Measurements from ENCODE around the gene SLCO3A1. TPM values are rescaled to one million over a fixed set of nuclear protein-coding genes. Genes with fewer than 3 reads are reported as not detected.

SLCO3A1 gene
- total RNA-seq, 1 experiment from 2014 or later, result 5.1 TPM

DNA sequence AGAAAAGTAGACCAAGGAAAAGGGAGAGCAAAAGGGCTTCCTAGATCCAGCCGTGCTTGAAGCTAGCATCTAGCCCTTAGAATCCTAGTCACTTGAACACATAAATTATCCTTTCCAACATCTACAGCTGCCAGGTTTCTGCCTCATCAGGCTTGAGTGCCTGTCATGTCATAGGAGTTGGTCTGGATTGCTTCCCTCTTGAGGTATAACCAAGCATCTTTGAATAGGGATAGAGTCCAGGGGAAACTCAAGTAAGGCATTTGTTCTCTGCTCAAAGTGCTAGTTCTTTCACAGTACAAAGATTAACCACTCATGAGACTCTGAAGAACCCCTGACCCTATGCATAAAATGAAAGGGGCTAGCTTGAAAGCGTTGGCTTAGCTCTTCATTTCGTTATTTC, 72.3 kb downstream of the SLCO3A1 start:
- Histone ChIP-seq H3K9me3 (ENCODE audit: control insufficient read depth in 1 of 2, insufficient read depth in 1 of 2, low read depth in 1 of 2, low read length in 2 of 2) (no peaks in the 10 kb centered on the region), H3K79me2 (ENCODE audit: insufficient read depth, low read length) (no peaks in the 10 kb centered on the region), H3K27me3 (ENCODE audit: insufficient read depth, low read length) (no peaks in the 10 kb centered on the region), H3K36me3 (ENCODE audit: control insufficient read depth in 1 of 2, insufficient read depth in 2 of 2, low read length in 2 of 2) (no peaks in the 10 kb centered on the region), H3K4me3 (replicated peaks in 1 of 2; ENCODE audit: low read depth in 1 of 2, low read length in 2 of 2) (no peak overlapping the region), H3K27ac (ENCODE audit: low read depth, low read length) (no peak overlapping the region), H3K9me2 (ENCODE audit: insufficient read depth) (no peaks in the 10 kb centered on the region), H3K4me1 (ENCODE audit: control insufficient read depth in 1 of 2, insufficient read depth in 2 of 2, low read length in 2 of 2) (no peaks in the 10 kb centered on the region), H2AFZ (ENCODE audit: low read depth, low read length, poor library complexity, severe bottlenecking) (no peak overlapping the region), H4K20me1 (ENCODE audit: insufficient read depth) (no peaks in the 10 kb centered on the region), H3K9ac (ENCODE audit: low read length) (no peak overlapping the region), H3K4me2 (ENCODE audit: low read length) (no peak overlapping the region)
- ChIA-PET RAD21 (ENCODE audit: low non-redundant PET in 1 of 2, low total read pairs in 2 of 2, uncharacterized antibody in 2 of 2, unreplicated experiment in 2 of 2) (no interaction called here), POLR2A (no interaction called here), CTCF (no interaction called here)
- intact Hi-C loops (cut with micrococcal nuclease), result no loop called here
- ATAC-seq (no peak), DNase-seq (ENCODE audit: low read depth, low spot score) (no peak)
- no TSS peak for BruUV-seq (replicated peaks)
- TF ChIP-seq, protein P1, sequence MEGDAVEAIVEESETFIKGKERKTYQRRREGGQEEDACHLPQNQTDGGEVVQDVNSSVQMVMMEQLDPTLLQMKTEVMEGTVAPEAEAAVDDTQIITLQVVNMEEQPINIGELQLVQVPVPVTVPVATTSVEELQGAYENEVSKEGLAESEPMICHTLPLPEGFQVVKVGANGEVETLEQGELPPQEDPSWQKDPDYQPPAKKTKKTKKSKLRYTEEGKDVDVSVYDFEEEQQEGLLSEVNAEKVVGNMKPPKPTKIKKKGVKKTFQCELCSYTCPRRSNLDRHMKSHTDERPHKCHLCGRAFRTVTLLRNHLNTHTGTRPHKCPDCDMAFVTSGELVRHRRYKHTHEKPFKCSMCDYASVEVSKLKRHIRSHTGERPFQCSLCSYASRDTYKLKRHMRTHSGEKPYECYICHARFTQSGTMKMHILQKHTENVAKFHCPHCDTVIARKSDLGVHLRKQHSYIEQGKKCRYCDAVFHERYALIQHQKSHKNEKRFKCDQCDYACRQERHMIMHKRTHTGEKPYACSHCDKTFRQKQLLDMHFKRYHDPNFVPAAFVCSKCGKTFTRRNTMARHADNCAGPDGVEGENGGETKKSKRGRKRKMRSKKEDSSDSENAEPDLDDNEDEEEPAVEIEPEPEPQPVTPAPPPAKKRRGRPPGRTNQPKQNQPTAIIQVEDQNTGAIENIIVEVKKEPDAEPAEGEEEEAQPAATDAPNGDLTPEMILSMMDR (IDR thresholded peaks at IDR 0.05 in 2 of 3, conservative IDR thresholded peaks at IDR 0.05 in 1 of 3; ENCODE audit: borderline replicate concordance in 1 of 3, insufficient read depth in 1 of 3, low read depth in 2 of 3, low read length in 2 of 3), result no peak
- no peak for TF ChIP-seq EZH2 (IDR thresholded peaks at IDR 0.05)
- TF ChIP-seq FOSL1 (IDR thresholded peaks at IDR 0.05; ENCODE audit: low read depth), result no peak
- no peak for TF ChIP-seq JUND (IDR thresholded peaks at IDR 0.05)
- TF ChIP-seq SRF (IDR thresholded peaks at IDR 0.05; ENCODE audit: low read depth), result no peak
- TF ChIP-seq RAD21 (IDR thresholded peaks at IDR 0.05; ENCODE audit: low read depth), result no peak

DNA sequence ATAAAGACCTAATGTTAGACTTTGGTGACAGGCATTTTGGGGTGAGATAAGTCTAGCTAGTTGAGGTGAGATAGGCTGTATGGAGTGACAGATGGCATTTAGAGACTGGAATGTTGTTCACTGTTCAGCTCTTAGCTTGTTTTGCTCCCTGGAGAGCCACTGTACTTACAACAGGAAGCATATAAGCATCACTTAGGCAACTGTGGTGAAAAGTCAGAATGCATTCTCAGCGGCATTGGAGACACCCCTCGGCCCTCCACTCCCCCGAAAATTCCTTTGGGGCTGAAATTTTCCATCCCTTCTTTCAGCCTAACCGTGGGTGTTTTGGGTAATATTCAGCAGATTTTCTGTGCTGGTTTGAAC, 73.4 kb downstream of the SLCO3A1 start:
- no TSS peak for BruUV-seq (replicated peaks)
- Histone ChIP-seq H3K9ac (ENCODE audit: low read length) (no peak overlapping the region), H3K27me3 (ENCODE audit: insufficient read depth, low read length) (no peaks in the 10 kb centered on the region), H3K9me3 (ENCODE audit: control insufficient read depth in 1 of 2, insufficient read depth in 1 of 2, low read depth in 1 of 2, low read length in 2 of 2) (no peaks in the 10 kb centered on the region), H3K4me1 (ENCODE audit: control insufficient read depth in 1 of 2, insufficient read depth in 2 of 2, low read length in 2 of 2) (no peaks in the 10 kb centered on the region), H3K79me2 (ENCODE audit: insufficient read depth, low read length) (no peaks in the 10 kb centered on the region), H3K36me3 (ENCODE audit: control insufficient read depth in 1 of 2, insufficient read depth in 2 of 2, low read length in 2 of 2) (no peaks in the 10 kb centered on the region), H3K4me3 (replicated peaks in 1 of 2; ENCODE audit: low read depth in 1 of 2, low read length in 2 of 2) (no peak overlapping the region), H4K20me1 (ENCODE audit: insufficient read depth) (no peaks in the 10 kb centered on the region), H2AFZ (ENCODE audit: low read depth, low read length, poor library complexity, severe bottlenecking) (no peak overlapping the region), H3K27ac (ENCODE audit: low read depth, low read length) (no peak overlapping the region), H3K4me2 (ENCODE audit: low read length) (no peak overlapping the region), H3K9me2 (ENCODE audit: insufficient read depth) (no peaks in the 10 kb centered on the region)
- ChIA-PET RAD21 (ENCODE audit: low non-redundant PET in 1 of 2, low total read pairs in 2 of 2, uncharacterized antibody in 2 of 2, unreplicated experiment in 2 of 2) (no interaction called here), POLR2A (no interaction called here), CTCF (no interaction called here)
- intact Hi-C loops (cut with micrococcal nuclease), result no loop called here
- DNase-seq (ENCODE audit: low read depth, low spot score), result no peak
- no peak for ATAC-seq
- TF ChIP-seq ZNF274 (IDR thresholded peaks at IDR 0.05; ENCODE audit: low read depth, low read length) (no peak), EGR1 (IDR thresholded peaks at IDR 0.05; ENCODE audit: low read depth) (no peak), TCF7L2 (IDR thresholded peaks at IDR 0.05; ENCODE audit: borderline replicate concordance, extremely low read depth, insufficient read depth, insufficient read length) (no peak), EZH2 (IDR thresholded peaks at IDR 0.05) (no peak), EZH2phosphoT487 (IDR thresholded peaks at IDR 0.05; ENCODE audit: borderline replicate concordance) (no peak), JUND (IDR thresholded peaks at IDR 0.05) (no peak), RAD21 (IDR thresholded peaks at IDR 0.05; ENCODE audit: low read depth) (no peak), ELF1 (IDR thresholded peaks at IDR 0.05; ENCODE audit: borderline replicate concordance, low read depth) (no peak)
- TF ChIP-seq, protein P2, sequence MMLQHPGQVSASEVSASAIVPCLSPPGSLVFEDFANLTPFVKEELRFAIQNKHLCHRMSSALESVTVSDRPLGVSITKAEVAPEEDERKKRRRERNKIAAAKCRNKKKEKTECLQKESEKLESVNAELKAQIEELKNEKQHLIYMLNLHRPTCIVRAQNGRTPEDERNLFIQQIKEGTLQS (IDR thresholded peaks at IDR 0.05), result no peak
- TF ChIP-seq, protein P1 (IDR thresholded peaks at IDR 0.05 in 2 of 3, conservative IDR thresholded peaks at IDR 0.05 in 1 of 3; ENCODE audit: borderline replicate concordance in 1 of 3, insufficient read depth in 1 of 3, low read depth in 2 of 3, low read length in 2 of 3), result no peak

Data from HCT116 (cell line).